GM12892 (cell line): ENCODE data around the gene DDR1.

ENCODE experiments used
- POLR2A ChIP-seq: IDR thresholded peaks from 2 replicates; pipeline ENCODE4 v1.6.1; 2011; ENCODE audit warnings: low read depth, low read length, control low read depth
- POLR2AphosphoS5 ChIP-seq: IDR thresholded peaks from 2 replicates; pipeline ENCODE4 v1.6.1; 2011; ENCODE audit warnings: low read depth, low read length, control low read depth
- TAF1 ChIP-seq: IDR thresholded peaks from 2 replicates; pipeline ENCODE4 v1.6.1; 2011; ENCODE audit warnings: low read depth, mild to moderate bottlenecking, control low read depth, low read length, borderline replicate concordance

GRCh38 chr6:30836431-30836866 is 47.9 kb upstream of the DDR1 start:
- no peak for TF ChIP-seq POLR2AphosphoS5
- no peak for TF ChIP-seq POLR2A
- no peak for TF ChIP-seq TAF1
